Rectal smooth muscle tissue (tissue), 1 donor: ENCODE results near the gene DIS3L2.
"Not testable (repeated sequence)": the region's sequence is repeated elsewhere in the genome, so short reads cannot be mapped to it uniquely, and the experiment has no call there.

Experiments used
- H3K27ac ChIP-seq: one replicate; pipeline ENCODE4 v1.7.0; 2013; ENCODE audit warnings: low read depth, low read length, inconsistent platforms
- H3K27me3 ChIP-seq: one replicate; pipeline ENCODE4 v1.7.0; 2013; ENCODE audit warnings: low read length; ENCODE audit not compliant: control insufficient read depth, insufficient read depth
- H3K36me3 ChIP-seq: one replicate; pipeline ENCODE4 v1.7.0; 2013; ENCODE audit warnings: low read length; ENCODE audit not compliant: control insufficient read depth, insufficient read depth
- H3K4me1 ChIP-seq: one replicate; pipeline ENCODE4 v1.7.0; 2013; ENCODE audit warnings: low read length; ENCODE audit not compliant: control insufficient read depth, insufficient read depth
- H3K4me3 ChIP-seq: one replicate; pipeline ENCODE4 v1.7.0; 2013; ENCODE audit warnings: low read length
- H3K9ac ChIP-seq: one replicate; pipeline ENCODE4 v1.7.0; 2013; ENCODE audit warnings: low read length

DIS3L2 gene

DNA sequence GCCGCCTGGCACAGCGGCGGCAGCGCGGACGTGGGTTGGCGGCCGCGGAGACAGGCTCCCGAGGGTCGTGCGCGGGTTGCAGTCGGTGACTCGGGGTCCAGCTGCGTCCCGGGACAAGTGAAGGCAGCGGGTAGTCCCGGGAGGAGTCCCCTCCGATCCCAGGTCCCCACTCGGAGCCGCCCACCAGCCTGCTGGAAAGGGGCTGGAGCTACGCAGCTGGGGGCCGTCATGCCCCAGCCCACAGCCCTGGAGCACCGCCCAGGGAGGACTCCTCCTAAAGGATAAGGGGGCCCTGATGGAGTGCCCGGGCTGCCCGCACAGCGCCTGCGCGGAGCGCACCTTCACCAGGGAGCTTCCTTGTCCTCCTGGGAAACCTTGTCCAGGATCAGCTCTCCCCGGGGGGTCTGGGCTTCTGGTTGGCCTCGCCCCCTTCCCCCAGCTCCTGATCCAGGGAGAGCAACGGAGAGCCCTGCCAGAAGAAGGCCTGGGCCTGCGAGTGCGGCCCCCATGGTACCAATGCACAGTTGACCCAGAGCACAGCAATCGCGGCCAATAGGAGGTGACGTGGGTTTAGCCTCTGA lies 391.1 kb downstream of the DIS3L2 start:
- Histone ChIP-seq H3K9ac (no peak overlapping the region), H3K27ac (no peak overlapping the region), H3K4me1 (no peaks in the 10 kb centered on the region), H3K36me3 (no peaks in the 10 kb centered on the region), H3K4me3 (no peak overlapping the region), H3K27me3 (peaks cover 30% of the 10 kb centered on the region)

DNA sequence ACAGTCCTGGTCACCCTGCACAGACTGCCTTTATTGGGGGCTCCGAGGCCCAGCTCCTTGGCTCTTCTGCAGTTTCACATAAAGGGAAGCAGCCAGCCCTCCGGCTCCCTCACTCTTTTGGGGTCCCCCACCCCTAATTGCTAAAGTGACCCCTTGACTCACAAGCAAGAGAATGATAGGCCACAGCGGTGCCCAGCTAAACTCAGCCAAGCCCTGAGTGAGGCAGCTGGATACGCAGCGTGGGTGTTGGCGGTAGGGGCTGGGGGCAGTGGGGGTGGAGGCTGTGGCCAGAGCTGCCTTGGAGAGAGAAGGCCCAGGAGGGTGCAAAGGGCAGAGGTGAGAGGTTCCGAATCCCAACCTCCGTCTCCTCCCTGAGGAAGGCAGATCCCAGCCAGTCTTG lies 391.6 kb downstream of the DIS3L2 start:
- Histone ChIP-seq H3K9ac (no peak overlapping the region), H3K4me1 (no peaks in the 10 kb centered on the region), H3K36me3 (no peaks in the 10 kb centered on the region), H3K27ac (no peak overlapping the region), H3K27me3 (peaks cover 30% of the 10 kb centered on the region), H3K4me3 (no peak overlapping the region)

DNA sequence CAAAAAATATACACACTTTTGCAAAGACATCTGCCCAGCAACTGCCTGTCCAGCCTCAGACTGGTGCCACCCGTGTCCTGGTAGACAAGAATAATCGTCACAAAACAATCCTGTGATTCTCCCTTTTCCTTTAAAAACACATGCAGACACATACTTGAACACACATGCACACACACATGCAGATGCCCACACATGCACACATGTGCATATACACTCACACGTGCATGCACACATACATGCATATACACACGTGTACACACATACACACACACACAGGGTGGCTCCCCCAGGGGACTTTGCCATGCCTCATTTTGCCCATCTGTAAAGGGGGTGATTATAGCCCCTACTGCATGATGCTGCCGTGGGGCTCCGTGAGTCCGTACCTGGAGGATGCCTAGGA lies 392.1 kb downstream of the DIS3L2 start:
- Histone ChIP-seq H3K4me1 (no peaks in the 10 kb centered on the region), H3K27ac (no peak overlapping the region), H3K36me3 (no peaks in the 10 kb centered on the region), H3K27me3 (peaks cover 30% of the 10 kb centered on the region), H3K4me3 (no peak overlapping the region), H3K9ac (no peak overlapping the region)

DNA sequence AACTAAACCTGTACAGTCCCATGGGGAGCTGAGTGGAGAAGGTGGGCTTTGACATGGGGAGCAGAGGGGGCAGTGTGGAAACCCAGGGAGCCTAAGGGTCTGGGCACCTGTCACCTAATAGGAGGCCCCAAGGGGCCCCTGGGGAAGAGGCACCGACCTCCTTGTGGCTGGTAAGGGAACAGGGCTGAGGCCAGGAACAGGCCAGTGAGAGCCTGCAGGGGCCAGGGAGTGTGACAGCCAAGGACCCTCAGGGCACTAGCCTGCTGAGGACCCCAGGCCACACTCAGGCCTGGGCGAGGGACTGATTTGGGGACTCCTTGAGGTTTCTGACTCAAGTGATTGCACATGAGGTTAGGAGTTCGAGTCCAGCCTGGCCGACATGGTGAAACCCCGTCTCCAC lies 392.6 kb downstream of the DIS3L2 start:
- no peak overlapping the region for H3K4me3 ChIP-seq
- H3K9ac ChIP-seq = no peak overlapping the region
- H3K27ac ChIP-seq = no peak overlapping the region
- no peaks in the 10 kb centered on the region for H3K4me1 ChIP-seq
- peaks cover 30% of the 10 kb centered on the region for H3K27me3 ChIP-seq
- no peaks in the 10 kb centered on the region for H3K36me3 ChIP-seq

DNA sequence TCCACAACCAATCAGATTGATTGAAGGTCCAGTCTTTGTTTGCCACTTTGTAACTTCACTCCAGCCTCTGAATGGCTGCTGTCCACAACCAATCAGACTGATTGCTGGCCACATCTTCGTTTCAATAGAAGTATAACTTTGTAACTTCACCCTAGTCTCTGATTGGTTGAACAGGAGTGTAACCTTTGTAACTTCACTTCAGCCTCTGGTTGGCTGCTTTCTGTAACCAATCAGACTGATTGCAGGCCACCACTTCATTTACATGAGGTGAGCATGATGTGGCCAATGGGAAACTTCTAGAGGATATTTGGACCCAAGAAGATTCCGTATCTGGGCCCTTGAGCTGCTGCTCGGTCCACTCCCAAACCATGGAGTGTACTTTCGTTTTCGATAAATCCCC lies 400.1 kb downstream of the DIS3L2 start:
- Histone ChIP-seq H3K27ac (no peak overlapping the region), H3K9ac (no peak overlapping the region), H3K36me3 (no peaks in the 10 kb centered on the region), H3K27me3 (no peaks in the 10 kb centered on the region), H3K4me1 (no peaks in the 10 kb centered on the region), H3K4me3 (no peak overlapping the region)

DNA sequence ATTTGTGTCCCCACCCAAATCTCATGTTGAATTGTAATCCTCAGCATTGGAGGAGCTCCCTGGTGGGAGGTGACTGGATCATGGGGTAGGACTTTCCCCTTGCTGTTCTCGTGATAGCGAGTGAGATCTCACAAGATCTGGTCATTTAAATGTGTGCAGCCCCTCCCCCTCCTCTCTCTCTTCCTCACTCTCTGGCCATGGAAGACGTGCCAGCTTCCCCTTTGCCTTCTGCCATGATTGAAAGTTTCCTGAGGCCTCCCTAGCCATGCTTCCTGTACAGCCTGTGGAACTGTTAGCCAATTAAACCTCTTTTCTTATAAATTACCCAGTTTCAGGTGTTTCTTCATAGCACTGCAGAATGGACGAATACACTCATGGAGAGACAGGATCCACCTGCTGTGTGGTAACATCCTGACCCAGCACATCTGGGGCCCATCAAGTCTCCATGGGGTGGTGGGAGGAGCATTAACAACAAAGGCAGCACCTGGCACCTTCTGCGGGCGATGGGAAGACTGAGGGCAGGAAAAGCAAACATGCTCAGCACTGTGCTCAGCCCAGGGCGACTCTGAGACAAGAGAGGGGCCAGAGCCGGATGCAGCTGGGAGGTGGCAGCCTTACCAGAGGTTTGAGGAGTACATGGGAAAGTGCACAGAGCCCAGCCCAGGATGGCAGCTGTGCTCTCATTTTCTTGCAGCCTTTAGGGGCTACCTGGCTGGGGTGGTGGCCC lies 400.8 kb downstream of the DIS3L2 start:
- Histone ChIP-seq H3K9ac (no peak overlapping the region), H3K4me1 (no peaks in the 10 kb centered on the region), H3K27ac (no peak overlapping the region), H3K4me3 (no peak overlapping the region), H3K27me3 (no peaks in the 10 kb centered on the region), H3K36me3 (no peaks in the 10 kb centered on the region)

DNA sequence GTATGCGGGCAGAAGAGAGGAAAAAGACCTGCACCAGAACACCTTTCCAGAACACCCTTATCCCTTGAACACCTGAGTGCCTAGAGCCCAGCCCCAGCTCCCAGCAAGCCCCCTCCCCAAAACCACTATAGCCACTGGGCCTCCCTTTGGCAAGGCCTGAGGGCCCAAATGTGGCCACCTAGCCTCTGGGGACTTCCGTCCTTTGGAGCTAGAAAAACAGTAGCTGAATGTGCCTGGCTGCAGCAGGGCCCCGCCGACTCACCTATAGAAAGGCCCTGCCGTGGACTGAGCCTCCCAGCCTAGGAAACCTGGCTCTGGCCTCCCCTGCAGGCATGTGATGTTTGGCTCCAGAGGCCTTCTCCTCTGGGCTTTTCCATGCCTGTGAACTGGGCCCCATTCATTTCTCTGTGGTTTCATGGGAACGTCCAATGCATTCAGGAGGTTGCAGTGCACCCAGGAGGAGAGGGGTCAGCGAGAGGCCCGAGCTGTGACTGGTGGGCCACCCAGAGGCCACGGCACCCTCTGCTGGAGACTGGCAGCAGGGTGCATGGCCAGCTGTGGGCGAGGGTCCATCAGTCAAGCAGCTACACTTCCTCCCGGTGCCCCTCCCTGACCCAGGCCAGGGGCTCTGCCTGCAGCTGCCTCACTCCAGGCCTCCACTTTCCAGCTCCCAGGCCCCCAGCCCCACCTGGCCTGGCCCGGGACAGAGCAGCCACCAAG lies 401.7 kb downstream of the DIS3L2 start:
- H3K4me1 ChIP-seq, H3K27me3 ChIP-seq, H3K4me3 ChIP-seq, H3K9ac ChIP-seq, H3K36me3 ChIP-seq, H3K27ac ChIP-seq: not testable (repeated sequence)

DNA sequence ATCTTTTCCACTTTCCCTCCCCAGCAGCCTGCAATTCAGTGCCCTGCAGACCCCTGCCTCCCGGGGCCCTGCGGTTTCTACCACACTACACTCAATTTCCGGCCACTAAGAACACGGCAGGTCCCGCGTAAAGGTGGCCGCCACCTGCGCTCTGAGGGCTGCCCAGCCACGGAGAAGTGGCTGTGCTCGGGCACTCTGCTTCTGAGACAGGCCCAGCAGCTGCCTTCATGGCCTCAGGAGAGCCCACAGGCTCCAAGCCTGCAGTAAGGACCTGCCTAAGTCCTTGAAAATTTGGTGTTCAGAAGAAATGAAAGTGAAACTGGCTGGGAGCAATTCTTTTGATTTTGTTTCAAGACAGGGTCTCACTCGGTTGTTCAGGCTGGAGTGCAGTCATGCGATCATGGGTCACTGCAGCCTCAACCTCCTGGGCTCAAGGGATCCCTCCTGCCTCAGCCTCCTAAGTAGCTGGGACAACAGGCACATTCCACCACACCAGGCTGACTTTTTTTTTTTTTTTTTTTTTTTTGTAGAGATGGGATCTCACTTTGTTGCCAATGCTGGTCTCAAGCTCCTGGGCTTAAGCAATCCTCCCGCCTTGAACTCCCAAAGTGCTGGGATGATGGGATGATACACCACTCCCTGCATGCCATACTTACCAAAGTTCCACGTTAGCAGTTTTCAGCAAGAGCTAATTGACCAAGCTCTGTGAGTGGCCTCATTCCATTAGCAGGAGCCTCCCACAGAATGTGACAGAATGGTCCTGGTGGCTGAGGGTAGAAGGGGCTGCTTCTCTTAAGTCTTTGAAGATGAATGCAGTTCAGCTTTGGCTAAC lies 402.5 kb downstream of the DIS3L2 start:
- no peaks in the 10 kb centered on the region for H3K36me3 ChIP-seq
- no peak overlapping the region for H3K9ac ChIP-seq
- H3K4me1 ChIP-seq = no peaks in the 10 kb centered on the region
- H3K27ac ChIP-seq = no peak overlapping the region
- no peaks in the 10 kb centered on the region for H3K27me3 ChIP-seq
- H3K4me3 ChIP-seq = no peak overlapping the region

DNA sequence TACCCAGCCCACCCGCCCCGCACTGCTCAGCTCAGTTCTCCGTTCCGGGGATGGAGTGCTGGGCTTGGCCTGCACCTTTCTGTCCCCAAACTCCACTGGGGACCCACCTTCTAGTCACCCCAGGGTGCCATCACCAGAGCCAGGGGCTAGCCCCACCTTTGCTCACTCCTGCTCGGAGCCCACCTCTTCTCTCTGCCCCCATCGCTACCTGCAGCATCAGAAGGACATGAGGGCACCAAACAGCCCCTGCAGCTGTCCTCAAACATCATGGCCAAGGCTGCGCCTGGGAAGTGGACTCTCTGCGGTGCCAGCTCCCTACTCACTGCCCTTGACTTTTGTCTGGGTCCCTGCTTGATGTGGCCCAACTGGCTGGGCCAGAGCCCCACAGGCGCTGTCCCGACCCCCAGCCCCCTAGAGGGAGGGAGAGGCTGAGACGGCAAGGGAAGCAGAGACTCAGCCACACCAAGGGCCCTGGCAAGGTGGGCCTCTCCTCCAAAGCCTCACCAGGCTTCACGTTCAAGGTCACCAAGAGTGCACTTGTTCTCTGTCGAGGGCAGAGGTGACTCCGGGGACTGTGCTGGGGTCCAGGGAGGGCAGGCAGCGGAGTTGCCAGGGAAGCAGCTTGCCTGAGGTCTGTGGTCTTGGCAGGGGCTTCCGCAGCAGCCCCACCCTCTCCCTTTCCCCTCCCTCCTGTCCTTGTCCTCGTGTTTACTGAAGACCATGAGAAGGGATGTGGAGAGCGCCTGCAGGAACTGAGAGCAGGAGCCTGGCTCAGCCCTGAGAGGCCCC lies 403.5 kb downstream of the DIS3L2 start:
- not testable (repeated sequence) for H3K9ac ChIP-seq, H3K27ac ChIP-seq, H3K4me1 ChIP-seq, H3K4me3 ChIP-seq, H3K36me3 ChIP-seq, H3K27me3 ChIP-seq

DNA sequence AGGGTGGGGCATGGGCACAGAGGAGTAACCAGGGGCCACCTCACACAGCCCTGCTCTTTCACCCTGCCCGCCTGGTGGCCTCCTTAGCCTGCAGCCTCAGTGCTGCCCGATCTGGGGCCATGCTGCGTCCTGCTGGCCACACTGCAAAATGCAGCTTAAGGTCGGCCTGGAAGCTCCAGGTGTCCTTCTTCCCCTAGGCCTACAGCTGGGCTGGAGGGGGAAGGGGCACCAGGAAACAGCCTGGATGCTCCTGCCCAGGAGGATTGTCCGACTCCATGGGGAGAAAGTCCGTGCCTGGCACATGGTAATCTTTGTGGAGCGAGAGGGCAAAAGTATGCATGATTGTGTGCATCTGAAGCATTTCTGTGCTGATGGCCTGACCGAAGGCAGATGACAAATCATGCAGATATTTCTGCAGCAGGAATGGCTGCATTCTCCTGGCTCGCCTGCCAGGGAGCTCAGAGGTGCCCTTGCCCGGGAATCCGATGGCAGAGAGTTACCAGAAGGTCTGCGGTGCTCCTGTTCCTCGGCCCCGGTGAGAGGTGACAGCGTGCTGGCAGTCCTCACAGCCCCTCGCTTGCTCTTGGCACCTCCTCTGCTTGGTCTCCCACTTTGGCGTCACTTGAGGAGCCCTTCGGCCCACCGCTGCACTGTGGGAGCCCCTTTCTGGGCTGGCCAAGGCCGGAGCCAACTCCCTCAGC lies 404.3 kb downstream of the DIS3L2 start:
- Histone ChIP-seq H3K9ac (no peak overlapping the region), H3K27me3 (no peaks in the 10 kb centered on the region), H3K4me3 (no peak overlapping the region), H3K36me3 (no peaks in the 10 kb centered on the region), H3K27ac (no peak overlapping the region), H3K4me1 (no peaks in the 10 kb centered on the region)

DNA sequence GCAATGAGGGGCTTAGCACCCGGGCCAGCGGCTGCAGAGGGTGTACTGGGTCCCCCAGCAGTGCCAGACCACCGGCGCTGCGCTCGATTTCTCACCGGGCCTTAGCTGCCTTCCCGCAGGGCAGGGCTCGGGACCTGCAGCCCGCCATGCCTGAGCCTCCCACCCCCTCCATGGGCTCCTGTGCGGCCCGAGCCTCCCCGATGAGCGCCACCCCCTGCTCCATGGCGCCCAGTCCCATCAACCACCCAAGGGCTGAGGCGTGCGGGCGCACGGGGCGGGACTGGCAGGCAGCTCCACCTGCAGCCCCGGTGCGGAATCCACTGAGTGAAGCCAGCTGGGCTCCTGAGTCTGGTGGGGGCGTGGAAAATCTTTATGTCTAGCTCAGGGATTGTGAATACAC lies 404.9 kb downstream of the DIS3L2 start:
- H3K27me3 ChIP-seq, H3K27ac ChIP-seq, H3K4me3 ChIP-seq, H3K9ac ChIP-seq, H3K36me3 ChIP-seq, H3K4me1 ChIP-seq: not testable (repeated sequence)
